Astrocyte of the cerebellum (primary cell): ENCODE data around the gene ARMH3.

Experiments used
- DNase-seq: peaks from one replicate; pipeline ENCODE4 v3.0.0-alpha.2; 2011; ENCODE audit warnings: low read depth
- H3K4me3 ChIP-seq: 2 replicates; pipeline ENCODE4 v1.5.1; 2011; ENCODE audit warnings: mild to moderate bottlenecking, low read depth, low read length, moderate library complexity
- CTCF ChIP-seq: IDR thresholded peaks from 2 replicates; pipeline ENCODE4 v1.5.1; 2012; ENCODE audit warnings: low read length, low read depth, moderate library complexity, mild to moderate bottlenecking; ENCODE audit errors: missing control alignments
- in situ Hi-C: cut with HindIII; loops from 2 replicates; pipeline ENCODE4 v1.10.0; 2017; ENCODE audit warnings: low sequenced_read_pairs

ARMH3 gene

GRCh38 chr10:101807158-101807557 lies 248.8 kb downstream of the ARMH3 start:
- DNase-seq = no peak
- in situ Hi-C loops = no loop called here
- TF ChIP-seq CTCF = no peak
- no peak overlapping the region for H3K4me3 ChIP-seq

- in situ Hi-C loops = no loop called here
- H3K4me3 ChIP-seq = no peak overlapping the region
- no peak for DNase-seq
- no peak for TF ChIP-seq CTCF
These were observed 252.5 kb downstream of the ARMH3 start for GRCh38 chr10:101803511-101803910.

- TF ChIP-seq CTCF = no peak
- no peak overlapping the region for H3K4me3 ChIP-seq
- DNase-seq = no peak
- in situ Hi-C loops = no loop called here
These were observed 258.4 kb downstream of the ARMH3 start for GRCh38 chr10:101797403-101798059.
